Peyer's patch (tissue), 4 donors: ENCODE data around the gene UGT1A6. TPM values are rescaled to one million over a fixed set of nuclear protein-coding genes. Genes with fewer than 3 reads are reported as not detected.
A peak's percentile ranks its signal among the peaks of the same experiment; 100 is the strongest.

Experiments used
- DNase-seq, 3 donors: peaks; one replicate each; pipeline ENCODE4 v3.0.0-alpha.2; 2017 to 2019
- H3K27ac ChIP-seq, 4 donors: fragments of 200-600 bp; sonication (generic); one replicate each; pipeline ENCODE4 v1.5.1; 2016 to 2019
- H3K27me3 ChIP-seq, 2 donors: fragments of 200-600 bp; sonication (generic); one replicate each; pipeline ENCODE4 v1.5.1; 2019
- H3K36me3 ChIP-seq, 3 donors: fragments of 200-600 bp; sonication (generic); one replicate each; pipeline ENCODE4 v1.5.1; 2016 to 2019
- H3K4me1 ChIP-seq, 4 donors: fragments of 200-600 bp; sonication (generic); one replicate each; pipeline ENCODE4 v1.5.1; 2016 to 2019
- H3K4me3 ChIP-seq, 4 donors: fragments of 200-600 bp; sonication (generic); 1 replicate in 3 of 4; 2 replicates in 1 of 4; pipeline ENCODE4 v1.5.1; 2016 to 2019; ENCODE audit warnings: mild to moderate bottlenecking in 1 of 4
- H3K9me3 ChIP-seq, 4 donors: fragments of 200-600 bp; sonication (generic); one replicate each; pipeline ENCODE4 v1.5.1; 2016 to 2019; ENCODE audit warnings: mild to moderate bottlenecking in 1 of 4
- CTCF ChIP-seq, 6 experiments: fragments of 450-650 bp in 4 of 6; fragments of 200-600 bp in 2 of 6; sonication (generic) in 1 of 6; IDR thresholded peaks; one replicate each; pipeline ENCODE4 v1.5.1; 2017 to 2019; ENCODE audit warnings: antibody characterized with exemption in 6 of 6, mild to moderate bottlenecking in 3 of 6, moderate library complexity in 1 of 6
- POLR2A ChIP-seq, 2 donors: fragments of 450-650 bp; IDR thresholded peaks; one replicate each; pipeline ENCODE4 v1.5.1; 2017; ENCODE audit warnings: antibody characterized with exemption in 2 of 2, mild to moderate bottlenecking in 2 of 2, moderate library complexity in 2 of 2
- total RNA-seq, 4 donors: library from RNA; depleted of rRNA; stranded (reverse); fragments of >200 nt; gene quantifications; one replicate each; pipeline ENCODE4 v1.1.0, GENCODE V29; 2016

UGT1A6 gene
- total RNA-seq, 4 donors from 2014 or later: 37.7 to 57.4 (median 46.0) TPM; not detected in 1

- DNase-seq: peak in 2 of 3 donors; percentile 35 to 43
Measured at GRCh38 chr2:233807215-233807865, 114.7 kb downstream of the UGT1A6 start.

GRCh38 chr2:233807966-233808935 lies 115.6 kb downstream of the UGT1A6 start:
- H3K36me3 ChIP-seq: no peaks in the 10 kb centered on the region
- no peak overlapping the region for H3K27ac ChIP-seq
- TF ChIP-seq POLR2A (IDR thresholded peaks at IDR 0.05) (no peak), CTCF (IDR thresholded peaks at IDR 0.05) (no peak)
- H3K9me3 ChIP-seq: no peaks in the 10 kb centered on the region
- no peak overlapping the region for H3K4me3 ChIP-seq
- H3K27me3 ChIP-seq: no peaks in the 10 kb centered on the region
- peak in 2 of 3 donors; percentile 24 to 30 for DNase-seq
- no peaks in the 10 kb centered on the region for H3K4me1 ChIP-seq

More at GRCh38 chr2:233807215-233807865, 114.7 kb downstream of the UGT1A6 start:
- Histone ChIP-seq H3K9me3 (no peaks in the 10 kb centered on the region), H3K36me3 (no peaks in the 10 kb centered on the region), H3K27me3 (no peaks in the 10 kb centered on the region), H3K27ac (no peak overlapping the region), H3K4me3 (no peak overlapping the region), H3K4me1 (no peaks in the 10 kb centered on the region)
- peak in 2 of 6 experiments; percentile 6 to 14 for TF ChIP-seq CTCF (IDR thresholded peaks at IDR 0.05)
- no peak for TF ChIP-seq POLR2A (IDR thresholded peaks at IDR 0.05)

GRCh38 chr2:233810385-233810784 lies 117.7 kb downstream of the UGT1A6 start:
- no peaks in the 10 kb centered on the region for H3K9me3 ChIP-seq
- TF ChIP-seq POLR2A (IDR thresholded peaks at IDR 0.05) (no peak), CTCF (IDR thresholded peaks at IDR 0.05) (no peak)
- H3K4me3 ChIP-seq: no peak overlapping the region
- peak in 2 of 3 donors; percentile 6 to 17 for DNase-seq
- H3K27me3 ChIP-seq: no peaks in the 10 kb centered on the region
- H3K4me1 ChIP-seq: no peaks in the 10 kb centered on the region
- H3K36me3 ChIP-seq: no peaks in the 10 kb centered on the region
- no peak overlapping the region for H3K27ac ChIP-seq

GRCh38 chr2:233811087-233811486 lies 118.4 kb downstream of the UGT1A6 start:
- Histone ChIP-seq H3K4me3 (no peak overlapping the region), H3K4me1 (no peaks in the 10 kb centered on the region), H3K36me3 (no peaks in the 10 kb centered on the region), H3K27ac (no peak overlapping the region), H3K27me3 (no peaks in the 10 kb centered on the region), H3K9me3 (no peaks in the 10 kb centered on the region)
- peak in 2 of 3 donors; percentile 10 to 13 for DNase-seq
- TF ChIP-seq CTCF (IDR thresholded peaks at IDR 0.05) (no peak), POLR2A (IDR thresholded peaks at IDR 0.05) (no peak)

GRCh38 chr2:233811732-233812131 lies 119.0 kb downstream of the UGT1A6 start:
- no peak for TF ChIP-seq POLR2A (IDR thresholded peaks at IDR 0.05)
- H3K27ac ChIP-seq: no peak overlapping the region
- no peak overlapping the region for H3K4me3 ChIP-seq
- H3K4me1 ChIP-seq: no peaks in the 10 kb centered on the region
- H3K36me3 ChIP-seq: no peaks in the 10 kb centered on the region
- DNase-seq: peak in 2 of 3 donors; percentile 35 to 40
- no peaks in the 10 kb centered on the region for H3K27me3 ChIP-seq
- no peaks in the 10 kb centered on the region for H3K9me3 ChIP-seq
